Loucy (cell line): ENCODE results near the gene FLRT3.

Experiments
- H2AFZ ChIP-seq: fragments of 200-600 bp; sonication (generic); 2 replicates; pipeline ENCODE4 v1.6.0; 2016; ENCODE audit warnings: antibody characterized with exemption, mild to moderate bottlenecking, low read length, moderate library complexity
- H3F3A ChIP-seq: fragments of 200-600 bp; 2 replicates; pipeline ENCODE4 v1.6.0; 2016; ENCODE audit warnings: antibody characterized with exemption, low read depth, mild to moderate bottlenecking
- H3K27me3 ChIP-seq: fragments of 200-600 bp; sonication (generic); 2 replicates; pipeline ENCODE4 v1.6.1; 2014; ENCODE audit warnings: low read length, mild to moderate bottlenecking; ENCODE audit not compliant: insufficient read depth, poor library complexity, severe bottlenecking
- H3K36me3 ChIP-seq: fragments of 200-600 bp; sonication (generic); 2 replicates; pipeline ENCODE4 v1.6.1; 2016; ENCODE audit warnings: low read length; ENCODE audit not compliant: insufficient read depth
- H3K4me1 ChIP-seq: fragments of 200-600 bp; sonication (generic); 2 replicates; pipeline ENCODE4 v1.5.1; 2014; ENCODE audit warnings: low read length, mild to moderate bottlenecking; ENCODE audit not compliant: insufficient read depth, poor library complexity, severe bottlenecking
- H3K4me2 ChIP-seq: fragments of 200-600 bp; sonication (generic); 2 replicates; pipeline ENCODE4 v1.6.0; 2014; ENCODE audit warnings: antibody characterized with exemption, low read length, low read depth, mild to moderate bottlenecking; ENCODE audit not compliant: poor library complexity, severe bottlenecking
- H3K4me3 ChIP-seq: fragments of 200-600 bp; sonication (generic); 2 replicates; pipeline ENCODE4 v1.5.1; 2014; ENCODE audit warnings: low read length, mild to moderate bottlenecking, mixed read lengths; ENCODE audit not compliant: poor library complexity, severe bottlenecking
- H3K79me2 ChIP-seq: fragments of 200-600 bp; sonication (generic); 2 replicates; pipeline ENCODE4 v1.6.1; 2014; ENCODE audit warnings: low read length; ENCODE audit not compliant: insufficient read depth
- H3K9ac ChIP-seq: fragments of 200-600 bp; sonication (generic); 2 replicates; pipeline ENCODE4 v1.6.0; 2014; ENCODE audit warnings: mild to moderate bottlenecking, low read depth, low read length, moderate library complexity; ENCODE audit not compliant: poor library complexity, severe bottlenecking
- H3K9me2 ChIP-seq: fragments of 200-600 bp; sonication (generic); replicated peaks from 2 replicates; pipeline ENCODE4 v1.6.1; 2016; ENCODE audit warnings: low read depth, low read length, mixed read lengths
- H3K9me3 ChIP-seq: fragments of 200-600 bp; sonication (generic); 2 replicates; pipeline ENCODE4 v1.6.1; 2014; ENCODE audit warnings: mild to moderate bottlenecking, antibody characterized with exemption, low read length, low read depth; ENCODE audit not compliant: insufficient read depth
- H4K20me1 ChIP-seq: fragments of 200-600 bp; sonication (generic); 2 replicates; pipeline ENCODE4 v1.6.0; 2014; ENCODE audit warnings: antibody characterized with exemption, low read length, mild to moderate bottlenecking; ENCODE audit not compliant: insufficient read depth, poor library complexity, severe bottlenecking
- EZH2phosphoT487 ChIP-seq: fragments of 200-600 bp; IDR thresholded peaks from 2 replicates; pipeline ENCODE4 v1.6.1; 2018; ENCODE audit warnings: antibody characterized with exemption, mild to moderate bottlenecking, moderate library complexity, borderline replicate concordance
- TF ChIP-seq, protein P1 (sequence below): fragments of 200-600 bp; sonication (generic); conservative IDR thresholded peaks from 2 replicates; pipeline ENCODE4 v1.5.1; 2014; ENCODE audit warnings: mild to moderate bottlenecking, antibody characterized with exemption, low read length

FLRT3 gene

DNA sequence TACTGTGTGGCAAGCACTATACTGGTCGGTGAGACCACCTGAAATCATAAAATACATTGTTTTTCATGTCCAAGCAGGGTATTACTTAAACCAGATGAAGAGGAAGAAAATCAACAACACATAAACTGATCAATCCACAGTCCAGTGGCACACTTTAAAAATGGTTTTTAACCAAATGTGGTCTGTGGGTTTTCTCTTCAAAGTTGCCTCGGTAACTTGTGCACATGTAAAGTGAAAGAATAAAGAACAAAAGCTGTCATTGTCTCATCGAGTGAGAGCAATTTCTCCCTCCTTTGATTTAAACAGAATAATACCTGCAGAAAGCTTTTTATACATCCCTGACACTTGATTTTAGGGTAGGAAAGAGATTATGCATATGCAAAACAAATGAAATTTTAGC is 3.7 kb downstream of the FLRT3 start:
- no peak overlapping the region for H3K4me3 ChIP-seq
- no peaks in the 10 kb centered on the region for H3K4me1 ChIP-seq
- H3F3A ChIP-seq = no peaks in the 10 kb centered on the region
- no peaks in the 10 kb centered on the region for H3K9me3 ChIP-seq
- H3K9me2 ChIP-seq = no peaks in the 10 kb centered on the region
- no peaks in the 10 kb centered on the region for H3K27me3 ChIP-seq
- no peaks in the 10 kb centered on the region for H3K79me2 ChIP-seq
- TF ChIP-seq EZH2phosphoT487 = no peak
- TF ChIP-seq, protein P1, sequence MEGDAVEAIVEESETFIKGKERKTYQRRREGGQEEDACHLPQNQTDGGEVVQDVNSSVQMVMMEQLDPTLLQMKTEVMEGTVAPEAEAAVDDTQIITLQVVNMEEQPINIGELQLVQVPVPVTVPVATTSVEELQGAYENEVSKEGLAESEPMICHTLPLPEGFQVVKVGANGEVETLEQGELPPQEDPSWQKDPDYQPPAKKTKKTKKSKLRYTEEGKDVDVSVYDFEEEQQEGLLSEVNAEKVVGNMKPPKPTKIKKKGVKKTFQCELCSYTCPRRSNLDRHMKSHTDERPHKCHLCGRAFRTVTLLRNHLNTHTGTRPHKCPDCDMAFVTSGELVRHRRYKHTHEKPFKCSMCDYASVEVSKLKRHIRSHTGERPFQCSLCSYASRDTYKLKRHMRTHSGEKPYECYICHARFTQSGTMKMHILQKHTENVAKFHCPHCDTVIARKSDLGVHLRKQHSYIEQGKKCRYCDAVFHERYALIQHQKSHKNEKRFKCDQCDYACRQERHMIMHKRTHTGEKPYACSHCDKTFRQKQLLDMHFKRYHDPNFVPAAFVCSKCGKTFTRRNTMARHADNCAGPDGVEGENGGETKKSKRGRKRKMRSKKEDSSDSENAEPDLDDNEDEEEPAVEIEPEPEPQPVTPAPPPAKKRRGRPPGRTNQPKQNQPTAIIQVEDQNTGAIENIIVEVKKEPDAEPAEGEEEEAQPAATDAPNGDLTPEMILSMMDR = no peak
- no peaks in the 10 kb centered on the region for H3K36me3 ChIP-seq
- no peaks in the 10 kb centered on the region for H4K20me1 ChIP-seq
- no peak overlapping the region for H3K4me2 ChIP-seq
- H2AFZ ChIP-seq = no peak overlapping the region
- no peak overlapping the region for H3K9ac ChIP-seq

DNA sequence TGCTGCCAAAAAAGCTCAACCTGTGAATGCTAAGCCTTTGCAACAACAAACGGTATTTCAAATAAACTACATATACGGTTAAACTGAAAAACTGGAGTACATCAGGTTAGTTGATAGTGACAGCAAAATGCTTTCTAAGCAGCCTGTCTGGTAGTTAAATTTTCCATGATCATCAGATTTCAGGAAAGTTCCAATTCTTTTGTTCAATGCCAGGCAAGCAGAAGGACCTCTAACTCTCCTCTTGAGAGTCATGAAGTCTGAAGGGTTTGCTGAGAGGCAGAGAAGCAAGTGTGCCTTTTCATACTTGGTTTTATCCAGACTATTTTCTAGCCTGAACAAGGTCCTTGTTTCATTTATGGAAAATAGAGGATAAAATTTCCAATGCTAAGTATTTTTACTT is 4.5 kb downstream of the FLRT3 start:
- Histone ChIP-seq H3K4me2 (no peak overlapping the region), H3F3A (no peaks in the 10 kb centered on the region), H2AFZ (no peak overlapping the region), H4K20me1 (no peaks in the 10 kb centered on the region), H3K36me3 (no peaks in the 10 kb centered on the region), H3K9me2 (no peaks in the 10 kb centered on the region), H3K79me2 (no peaks in the 10 kb centered on the region), H3K9me3 (no peaks in the 10 kb centered on the region), H3K4me1 (no peaks in the 10 kb centered on the region), H3K4me3 (no peak overlapping the region), H3K27me3 (no peaks in the 10 kb centered on the region), H3K9ac (no peak overlapping the region)
- TF ChIP-seq EZH2phosphoT487 = no peak
- TF ChIP-seq, protein P1 = no peak

DNA sequence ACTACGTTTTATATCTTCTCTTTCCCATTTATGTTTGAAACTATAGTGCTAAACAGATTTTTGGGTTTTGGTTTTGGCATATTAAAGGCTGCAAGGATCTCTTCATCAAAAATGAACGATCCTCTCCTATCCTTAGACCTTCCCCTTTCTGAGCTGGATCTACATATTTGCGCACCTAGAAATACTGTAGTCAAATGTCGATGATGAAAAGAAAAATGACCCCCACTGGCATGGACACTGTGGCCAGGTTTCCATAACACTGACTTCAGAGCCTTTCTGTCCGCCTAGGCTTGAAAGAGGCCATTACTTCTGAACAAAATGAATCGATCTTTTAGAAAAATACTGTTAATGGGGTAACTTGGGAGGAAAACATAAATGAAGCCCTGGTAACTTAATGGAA is 5.8 kb downstream of the FLRT3 start:
- Histone ChIP-seq H3K4me1 (no peaks in the 10 kb centered on the region), H3K36me3 (no peaks in the 10 kb centered on the region), H3K9ac (no peak overlapping the region), H2AFZ (no peak overlapping the region), H4K20me1 (no peaks in the 10 kb centered on the region), H3K79me2 (no peaks in the 10 kb centered on the region), H3F3A (no peaks in the 10 kb centered on the region), H3K27me3 (no peaks in the 10 kb centered on the region), H3K9me3 (no peaks in the 10 kb centered on the region), H3K4me2 (no peak overlapping the region), H3K9me2 (no peaks in the 10 kb centered on the region), H3K4me3 (no peak overlapping the region)
- TF ChIP-seq EZH2phosphoT487 = no peak
- TF ChIP-seq, protein P1 = no peak
